Esophagus muscularis mucosa (tissue), 4 donors: ENCODE results near the gene CTNNA1.

Experiments
- EP300 ChIP-seq: sonication (generic); formaldehyde crosslinking; IDR thresholded peaks from one replicate; pipeline ENCODE4 v1.6.1; 2017; ENCODE audit warnings: antibody characterized with exemption
- POLR2A ChIP-seq: fragments of 450-650 bp; IDR thresholded peaks from one replicate; pipeline ENCODE4 v1.6.1; 2017; ENCODE audit warnings: antibody characterized with exemption, moderate library complexity, mild to moderate bottlenecking, low read depth
- POLR2AphosphoS5 ChIP-seq, 2 donors: sonication (generic); formaldehyde crosslinking; IDR thresholded peaks; one replicate each; pipeline ENCODE4 v1.6.1; 2017; ENCODE audit warnings: antibody characterized with exemption in 2 of 2
- TF ChIP-seq, protein P1 (sequence below), 3 experiments: fragments of 200-600 bp in 2 of 3; fragments of 450-650 bp in 1 of 3; sonication (generic) in 2 of 3; IDR thresholded peaks; one replicate each; pipeline ENCODE4 v1.5.1; 2017 to 2019; ENCODE audit warnings: antibody characterized with exemption in 3 of 3, mild to moderate bottlenecking in 2 of 3, moderate library complexity in 1 of 3

DNA sequence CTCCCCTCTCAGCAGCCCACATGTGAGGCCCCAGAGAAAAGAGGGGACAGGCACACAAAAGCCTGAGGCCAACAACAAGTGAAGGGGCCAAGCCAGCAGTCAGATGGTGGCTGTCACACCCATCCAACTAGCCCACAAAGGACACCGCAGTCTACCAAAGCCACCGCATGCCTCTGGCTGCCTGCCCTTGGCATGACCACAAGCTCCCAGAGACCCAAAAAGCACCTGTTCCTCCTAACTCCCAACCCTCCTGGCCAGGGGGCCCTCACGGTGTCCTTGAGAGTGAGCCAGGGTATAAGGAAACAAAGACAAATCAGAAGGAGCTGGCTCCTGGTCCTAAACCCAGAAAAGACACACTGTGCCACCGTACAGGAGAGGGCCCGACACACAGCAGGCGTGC is 199.7 kb downstream of the CTNNA1 start:
- TF ChIP-seq, protein P1, sequence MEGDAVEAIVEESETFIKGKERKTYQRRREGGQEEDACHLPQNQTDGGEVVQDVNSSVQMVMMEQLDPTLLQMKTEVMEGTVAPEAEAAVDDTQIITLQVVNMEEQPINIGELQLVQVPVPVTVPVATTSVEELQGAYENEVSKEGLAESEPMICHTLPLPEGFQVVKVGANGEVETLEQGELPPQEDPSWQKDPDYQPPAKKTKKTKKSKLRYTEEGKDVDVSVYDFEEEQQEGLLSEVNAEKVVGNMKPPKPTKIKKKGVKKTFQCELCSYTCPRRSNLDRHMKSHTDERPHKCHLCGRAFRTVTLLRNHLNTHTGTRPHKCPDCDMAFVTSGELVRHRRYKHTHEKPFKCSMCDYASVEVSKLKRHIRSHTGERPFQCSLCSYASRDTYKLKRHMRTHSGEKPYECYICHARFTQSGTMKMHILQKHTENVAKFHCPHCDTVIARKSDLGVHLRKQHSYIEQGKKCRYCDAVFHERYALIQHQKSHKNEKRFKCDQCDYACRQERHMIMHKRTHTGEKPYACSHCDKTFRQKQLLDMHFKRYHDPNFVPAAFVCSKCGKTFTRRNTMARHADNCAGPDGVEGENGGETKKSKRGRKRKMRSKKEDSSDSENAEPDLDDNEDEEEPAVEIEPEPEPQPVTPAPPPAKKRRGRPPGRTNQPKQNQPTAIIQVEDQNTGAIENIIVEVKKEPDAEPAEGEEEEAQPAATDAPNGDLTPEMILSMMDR (IDR thresholded peaks at IDR 0.05) = no peak
- TF ChIP-seq POLR2A = no peak
- no peak for TF ChIP-seq EP300
- TF ChIP-seq POLR2AphosphoS5 (IDR thresholded peaks at IDR 0.05) = no peak
